GM21737 (cell line): ENCODE data around the gene GLB1L.

Source experiments
- ATAC-seq: cut with Tn5 transposase; IDR thresholded peaks from one replicate; pipeline ENCODE4 v1.9.1; 2021; ENCODE audit warnings: mild to moderate bottlenecking, moderate library complexity; ENCODE audit not compliant: unreplicated experiment

Gene GLB1L

GRCh38 chr2:219228041-219228910 is 17.0 kb downstream of the GLB1L start:
- no peak for ATAC-seq

GRCh38 chr2:219225350-219225749 is 19.9 kb downstream of the GLB1L start:
- ATAC-seq: no peak

GRCh38 chr2:219223831-219224610 is 21.2 kb downstream of the GLB1L start:
- no peak for ATAC-seq

GRCh38 chr2:219221957-219222518 is 23.2 kb downstream of the GLB1L start:
- ATAC-seq: no peak

- ATAC-seq: no peak
Observed at GRCh38 chr2:219220652-219221402, 24.4 kb downstream of the GLB1L start.

- no peak for ATAC-seq
Observed at GRCh38 chr2:219219784-219220532, 25.3 kb downstream of the GLB1L start.

GRCh38 chr2:219218732-219219701 is 26.2 kb downstream of the GLB1L start, which contains the start of gene ABCB6:
ABCB6 (minus strand) TSS chr2:219218958; CDS start chr2:219218673, 285 bp downstream.
- ATAC-seq: peak; percentile 61

- peak; percentile 4 for ATAC-seq
Observed at GRCh38 chr2:219218217-219218731, 27.0 kb downstream of the GLB1L start.

GRCh38 chr2:219216535-219216915 is 28.7 kb downstream of the GLB1L start:
- no peak for ATAC-seq

GRCh38 chr2:219215871-219216534 is 29.2 kb downstream of the GLB1L start:
- ATAC-seq: no peak

GRCh38 chr2:219214786-219215185 is 30.5 kb downstream of the GLB1L start:
- ATAC-seq: no peak

GRCh38 chr2:219214141-219214540 is 31.1 kb downstream of the GLB1L start:
- ATAC-seq: no peak

- ATAC-seq: no peak
Observed at GRCh38 chr2:219213486-219214071, 31.7 kb downstream of the GLB1L start.

- ATAC-seq: no peak
Observed at GRCh38 chr2:219213026-219213415, 32.2 kb downstream of the GLB1L start.

- no peak for ATAC-seq
Observed at GRCh38 chr2:219210886-219211362, 34.3 kb downstream of the GLB1L start.

- ATAC-seq: no peak
Observed at GRCh38 chr2:219210196-219210885, 34.9 kb downstream of the GLB1L start.
